ENCODE results near the gene SLC25A43.

DNA sequence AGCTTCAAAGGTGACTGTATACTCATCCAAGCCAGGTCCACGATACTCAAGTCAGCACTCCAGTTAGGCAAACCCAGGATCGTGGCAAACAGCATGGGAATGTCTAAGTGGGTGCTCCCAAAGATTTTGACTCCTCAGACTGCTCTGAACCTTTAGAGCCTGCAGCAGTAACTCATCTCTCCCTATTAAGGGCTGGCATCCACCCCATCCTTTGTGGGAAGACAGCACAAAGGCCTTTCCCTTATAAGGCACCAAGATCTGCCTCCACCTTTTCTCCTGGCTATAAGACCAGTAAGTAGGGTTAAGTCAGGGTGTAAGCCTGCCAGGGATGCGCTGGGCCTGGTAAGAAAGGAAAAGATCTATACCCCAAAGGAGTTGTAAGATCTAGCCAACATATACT, 23.6 kb upstream of the SLC25A43 start:
- TF ChIP-seq, protein P1, sequence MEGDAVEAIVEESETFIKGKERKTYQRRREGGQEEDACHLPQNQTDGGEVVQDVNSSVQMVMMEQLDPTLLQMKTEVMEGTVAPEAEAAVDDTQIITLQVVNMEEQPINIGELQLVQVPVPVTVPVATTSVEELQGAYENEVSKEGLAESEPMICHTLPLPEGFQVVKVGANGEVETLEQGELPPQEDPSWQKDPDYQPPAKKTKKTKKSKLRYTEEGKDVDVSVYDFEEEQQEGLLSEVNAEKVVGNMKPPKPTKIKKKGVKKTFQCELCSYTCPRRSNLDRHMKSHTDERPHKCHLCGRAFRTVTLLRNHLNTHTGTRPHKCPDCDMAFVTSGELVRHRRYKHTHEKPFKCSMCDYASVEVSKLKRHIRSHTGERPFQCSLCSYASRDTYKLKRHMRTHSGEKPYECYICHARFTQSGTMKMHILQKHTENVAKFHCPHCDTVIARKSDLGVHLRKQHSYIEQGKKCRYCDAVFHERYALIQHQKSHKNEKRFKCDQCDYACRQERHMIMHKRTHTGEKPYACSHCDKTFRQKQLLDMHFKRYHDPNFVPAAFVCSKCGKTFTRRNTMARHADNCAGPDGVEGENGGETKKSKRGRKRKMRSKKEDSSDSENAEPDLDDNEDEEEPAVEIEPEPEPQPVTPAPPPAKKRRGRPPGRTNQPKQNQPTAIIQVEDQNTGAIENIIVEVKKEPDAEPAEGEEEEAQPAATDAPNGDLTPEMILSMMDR (IDR thresholded peaks at IDR 0.05): no peak
- no peak for TF ChIP-seq NR3C1 (IDR thresholded peaks at IDR 0.05)
- TF ChIP-seq, protein P2, sequence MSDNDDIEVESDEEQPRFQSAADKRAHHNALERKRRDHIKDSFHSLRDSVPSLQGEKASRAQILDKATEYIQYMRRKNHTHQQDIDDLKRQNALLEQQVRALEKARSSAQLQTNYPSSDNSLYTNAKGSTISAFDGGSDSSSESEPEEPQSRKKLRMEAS (IDR thresholded peaks at IDR 0.05): no peak
- no peak for TF ChIP-seq EP300 (IDR thresholded peaks at IDR 0.05)
- TF ChIP-seq POLR2A (IDR thresholded peaks at IDR 0.05; ENCODE audit: low read length): no peak
- no peak for TF ChIP-seq EHMT2 (IDR thresholded peaks at IDR 0.05; ENCODE audit: low read depth)
- TF ChIP-seq, protein P3, sequence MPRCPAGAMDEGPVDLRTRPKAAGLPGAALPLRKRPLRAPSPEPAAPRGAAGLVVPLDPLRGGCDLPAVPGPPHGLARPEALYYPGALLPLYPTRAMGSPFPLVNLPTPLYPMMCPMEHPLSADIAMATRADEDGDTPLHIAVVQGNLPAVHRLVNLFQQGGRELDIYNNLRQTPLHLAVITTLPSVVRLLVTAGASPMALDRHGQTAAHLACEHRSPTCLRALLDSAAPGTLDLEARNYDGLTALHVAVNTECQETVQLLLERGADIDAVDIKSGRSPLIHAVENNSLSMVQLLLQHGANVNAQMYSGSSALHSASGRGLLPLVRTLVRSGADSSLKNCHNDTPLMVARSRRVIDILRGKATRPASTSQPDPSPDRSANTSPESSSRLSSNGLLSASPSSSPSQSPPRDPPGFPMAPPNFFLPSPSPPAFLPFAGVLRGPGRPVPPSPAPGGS (IDR thresholded peaks at IDR 0.05): no peak
- TF ChIP-seq, protein P4, sequence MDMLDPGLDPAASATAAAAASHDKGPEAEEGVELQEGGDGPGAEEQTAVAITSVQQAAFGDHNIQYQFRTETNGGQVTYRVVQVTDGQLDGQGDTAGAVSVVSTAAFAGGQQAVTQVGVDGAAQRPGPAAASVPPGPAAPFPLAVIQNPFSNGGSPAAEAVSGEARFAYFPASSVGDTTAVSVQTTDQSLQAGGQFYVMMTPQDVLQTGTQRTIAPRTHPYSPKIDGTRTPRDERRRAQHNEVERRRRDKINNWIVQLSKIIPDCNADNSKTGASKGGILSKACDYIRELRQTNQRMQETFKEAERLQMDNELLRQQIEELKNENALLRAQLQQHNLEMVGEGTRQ (IDR thresholded peaks at IDR 0.05): no peak
- no peak for TF ChIP-seq CEBPB (IDR thresholded peaks at IDR 0.05)
- TF ChIP-seq HOXA7 (CRISPR knock-in tag; IDR thresholded peaks at IDR 0.05): no peak
- TF ChIP-seq CBX8 (IDR thresholded peaks at IDR 0.05): no peak
